MCF 10A (cell line): Measurements from ENCODE around the gene LUZP1. TPM values are rescaled to one million over a fixed set of nuclear protein-coding genes. Genes with fewer than 3 reads are reported as not detected.

ENCODE experiments used
- BruUV-seq: library from RNA; stranded (reverse); fragments of 400-500 nt; replicated peaks from 2 replicates; lab custom pipeline; 2021; lab: Mats Ljungman, UMichigan
- CTCF ChIA-PET: fragments of 300-600 bp; sonication (Branson Sonifier 250); formaldehyde crosslinking; extraction: SDS; loops from one replicate; lab custom pipeline; 2021; ENCODE audit warnings: antibody characterized with exemption, inconsistent platforms; lab: Yijun Ruan, JAX
- POLR2A ChIA-PET: fragments of 300-600, 350-650 bp; sonication (Branson Sonifier 250); formaldehyde crosslinking; extraction: SDS; loops from one replicate; lab custom pipeline; 2020; ENCODE audit warnings: antibody characterized with exemption, inconsistent platforms; lab: Yijun Ruan, JAX
- DNase-seq: peaks from one replicate; pipeline ENCODE4 v3.0.0-alpha.2; 2018; ENCODE audit not compliant: unreplicated experiment
- H3K27ac Mint-ChIP-seq: one replicate; pipeline ENCODE4 v1.8.0; 2022; ENCODE audit warnings: mild to moderate bottlenecking, low read depth, mixed read lengths; ENCODE audit not compliant: unreplicated experiment
- H3K27me3 Mint-ChIP-seq: one replicate; pipeline ENCODE4 v1.8.0; 2022; ENCODE audit warnings: mixed read lengths; ENCODE audit not compliant: insufficient read depth, unreplicated experiment
- H3K36me3 Mint-ChIP-seq: one replicate; pipeline ENCODE4 v1.8.0; 2022; ENCODE audit warnings: mild to moderate bottlenecking, moderate library complexity, mixed read lengths; ENCODE audit not compliant: insufficient read depth, unreplicated experiment
- H3K4me1 Mint-ChIP-seq: one replicate; pipeline ENCODE4 v1.8.0; 2022; ENCODE audit warnings: mixed read lengths; ENCODE audit not compliant: insufficient read depth, unreplicated experiment
- H3K4me3 Mint-ChIP-seq: one replicate; pipeline ENCODE4 v1.8.0; 2022; ENCODE audit warnings: mild to moderate bottlenecking, moderate library complexity, mixed read lengths; ENCODE audit not compliant: unreplicated experiment
- H3K9me3 Mint-ChIP-seq: one replicate; pipeline ENCODE4 v1.8.0; 2022; ENCODE audit warnings: mixed read lengths; ENCODE audit not compliant: unreplicated experiment
- CTCF ChIP-seq: fragments of 200-600 bp; IDR thresholded peaks from one replicate; pipeline ENCODE4 v1.8.0; 2022; ENCODE audit warnings: antibody characterized with exemption, mild to moderate bottlenecking; ENCODE audit not compliant: unreplicated experiment
- intact Hi-C: fragments of 100-400 bp; cut with micrococcal nuclease; formaldehyde crosslinking; loops from 2 replicates; pipeline ENCODE4 v1.14.1; 2022
- total RNA-seq: library from RNA; stranded (reverse); gene quantifications from 2 replicates; pipeline ENCODE4 v1.2.3, GENCODE V29; 2022

Gene LUZP1
- total RNA-seq, 1 experiment from 2014 or later = 37.2 TPM

- Mint-ChIP-seq H3K27me3 (no peaks in the 10 kb centered on the region), H3K4me3 (no peak overlapping the region), H3K36me3 (peaks cover 84% of the 10 kb centered on the region), H3K27ac (no peak overlapping the region), H3K9me3 (no peaks in the 10 kb centered on the region), H3K4me1 (peaks cover 11% of the 10 kb centered on the region)
- ChIA-PET POLR2A (interaction anchor here (1.5 kb wide), 1 partner anchor 18 kb away, joined by 5 read pairs; no protein-coding TSS in a partner anchor), CTCF (interaction anchor here (0.9 to 2.1 kb wide), 5 partner anchors 9 to 108 kb away, joined by 3 to 21 read pairs (median 6); no protein-coding TSS in a partner anchor)
- intact Hi-C loops = loop anchor here (5.0 kb wide), 1 partner anchor 108 kb away; no protein-coding TSS in a partner anchor
- BruUV-seq = TSS peak; percentile 1
- TF ChIP-seq CTCF = no peak
- DNase-seq = no peak
Observed at GRCh38 chr1:23084880-23085279, 83.8 kb downstream of the LUZP1 start.

- POLR2A ChIA-PET = interaction anchor here (0.8 to 1.5 kb wide), 4 partner anchors 15 to 40 kb away, joined by 3 to 5 read pairs (median 4); no protein-coding TSS in a partner anchor
- Mint-ChIP-seq H3K27me3 (no peaks in the 10 kb centered on the region), H3K36me3 (peaks cover 86% of the 10 kb centered on the region), H3K9me3 (no peaks in the 10 kb centered on the region), H3K4me1 (peaks cover 19% of the 10 kb centered on the region), H3K27ac (no peak overlapping the region), H3K4me3 (no peak overlapping the region)
- CTCF ChIA-PET = interaction anchor here (2.1 kb wide), 1 partner anchor 100 kb away, joined by 21 read pairs; no protein-coding TSS in a partner anchor
- intact Hi-C loops = loop anchor here (5.0 kb wide), 1 partner anchor 107 kb away; no protein-coding TSS in a partner anchor
- no peak for TF ChIP-seq CTCF
- no peak for DNase-seq
- BruUV-seq = no TSS peak
Observed at GRCh38 chr1:23083714-23084480, 84.8 kb downstream of the LUZP1 start.

GRCh38 chr1:23081376-23081775 lies 87.3 kb downstream of the LUZP1 start:
- Mint-ChIP-seq H3K36me3 (peaks cover 98% of the 10 kb centered on the region), H3K4me1 (peaks cover 19% of the 10 kb centered on the region), H3K27ac (no peak overlapping the region), H3K4me3 (no peak overlapping the region), H3K27me3 (no peaks in the 10 kb centered on the region), H3K9me3 (no peaks in the 10 kb centered on the region)
- no peak for TF ChIP-seq CTCF
- DNase-seq = no peak
- CTCF ChIA-PET = interaction anchor here (0.6 to 2.6 kb wide), 8 partner anchors 8 to 556 kb away, joined by 3 to 17 read pairs (median 4); no protein-coding TSS in a partner anchor
- no TSS peak for BruUV-seq
- intact Hi-C loops = loop anchor here (5.0 kb wide), 1 partner anchor 104 kb away; no protein-coding TSS in a partner anchor
- POLR2A ChIA-PET = interaction anchor here (0.7 to 2.3 kb wide), 5 partner anchors 9 to 1817 kb away, joined by 3 to 8 read pairs (median 4); no protein-coding TSS in a partner anchor

- no peak overlapping the region for H3K4me3 Mint-ChIP-seq
- H3K36me3 Mint-ChIP-seq = peaks cover 95% of the 10 kb centered on the region
- no peak for TF ChIP-seq CTCF
- intact Hi-C loops = loop anchor here (5.0 kb wide), 1 partner anchor 104 kb away; no protein-coding TSS in a partner anchor
- ChIA-PET CTCF (interaction anchor here (0.6 to 2.6 kb wide), 8 partner anchors 8 to 556 kb away, joined by 3 to 17 read pairs (median 4); no protein-coding TSS in a partner anchor), POLR2A (interaction anchor here (0.5 to 2.3 kb wide), 6 partner anchors 9 to 1816 kb away, joined by 3 to 8 read pairs (median 4); no protein-coding TSS in a partner anchor)
- no peaks in the 10 kb centered on the region for H3K27me3 Mint-ChIP-seq
- no peaks in the 10 kb centered on the region for H3K9me3 Mint-ChIP-seq
- H3K27ac Mint-ChIP-seq = no peak overlapping the region
- peaks cover 19% of the 10 kb centered on the region for H3K4me1 Mint-ChIP-seq
- DNase-seq = no peak
- no TSS peak for BruUV-seq
Observed at GRCh38 chr1:23080885-23081284, 87.8 kb downstream of the LUZP1 start.
